ENCODE measurements around the gene OGFR. TPM values are rescaled to one million over a fixed set of nuclear protein-coding genes. Genes with fewer than 3 reads are reported as not detected.

Gene OGFR
- total RNA-seq, 1 experiment from 2014 or later, result 47.3 TPM

GRCh38 chr20:62780696-62781095 is 23.9 kb upstream of the OGFR start:
- ATAC-seq (no peak), DNase-seq (ENCODE audit: low read depth, low spot score) (no peak)
- POLR2A ChIA-PET, result interaction anchor here (0.6 kb wide), 2 partner anchors 37 to 407 kb away, joined by 3 to 8 read pairs; no protein-coding TSS in a partner anchor
- BruUV-seq (replicated peaks), result no TSS peak
- intact Hi-C loops (cut with micrococcal nuclease; ENCODE audit: unreplicated experiment) (no loop called here), in situ Hi-C loops (cut with HindIII; ENCODE audit: low pct_unique_long_range_greater_than_20kb, low sequenced_read_pairs) (no loop called here)
- Histone ChIP-seq H3K4me1 (ENCODE audit: control insufficient read depth, insufficient read depth, low read length) (no peaks in the 10 kb centered on the region; the same call in 1 of the 2 replicates), H3K4me3 (ENCODE audit: low read depth in 2 of 2, low read length in 2 of 2) (no peak overlapping the region), H3K27ac (ENCODE audit: low read length) (no peak overlapping the region), H3K36me3 (ENCODE audit: control insufficient read depth, insufficient read depth, low read length) (no peaks in the 10 kb centered on the region; the same call in 1 of the 2 replicates), H3K9me3 (ENCODE audit: control insufficient read depth, insufficient read depth, low read depth, low read length) (no peaks in the 10 kb centered on the region), H3K27me3 (ENCODE audit: control insufficient read depth, insufficient read depth, low read length) (no peaks in the 10 kb centered on the region)
- no peak for TF ChIP-seq CTCF (IDR thresholded peaks at IDR 0.05)
- no peak for TF ChIP-seq POLR2AphosphoS5 (IDR thresholded peaks at IDR 0.05; ENCODE audit: low read depth, low read length)
- no peak for TF ChIP-seq TCF7L2 (IDR thresholded peaks at IDR 0.05; ENCODE audit: low read depth, low read length)
- TF ChIP-seq REST (IDR thresholded peaks at IDR 0.05; ENCODE audit: insufficient read depth in 1 of 2, low read depth in 2 of 2, low read length in 1 of 2), result no peak
- no peak for TF ChIP-seq SIN3A (IDR thresholded peaks at IDR 0.05; ENCODE audit: borderline replicate concordance, insufficient read depth, low read depth, low read length)
- CTCF ChIA-PET, result no interaction called here

- ATAC-seq (no peak), DNase-seq (ENCODE audit: low read depth, low spot score) (no peak)
- H3K36me3 ChIP-seq (ENCODE audit: control insufficient read depth, insufficient read depth, low read length), result no peaks in the 10 kb centered on the region
- BruUV-seq (replicated peaks), result no TSS peak
- H3K9me3 ChIP-seq (ENCODE audit: control insufficient read depth, insufficient read depth, low read depth, low read length), result no peaks in the 10 kb centered on the region
- H3K27me3 ChIP-seq (ENCODE audit: control insufficient read depth, insufficient read depth, low read length), result no peaks in the 10 kb centered on the region
- TF ChIP-seq CTCF (IDR thresholded peaks at IDR 0.05) (no peak), REST (IDR thresholded peaks at IDR 0.05; ENCODE audit: insufficient read depth in 1 of 2, low read depth in 2 of 2, low read length in 1 of 2) (no peak), POLR2AphosphoS5 (IDR thresholded peaks at IDR 0.05; ENCODE audit: low read depth, low read length) (no peak), TCF7L2 (IDR thresholded peaks at IDR 0.05; ENCODE audit: low read depth, low read length) (no peak), SIN3A (IDR thresholded peaks at IDR 0.05; ENCODE audit: borderline replicate concordance, insufficient read depth, low read depth, low read length) (no peak)
- intact Hi-C loops (cut with micrococcal nuclease; ENCODE audit: unreplicated experiment) (no loop called here), in situ Hi-C loops (cut with HindIII; ENCODE audit: low pct_unique_long_range_greater_than_20kb, low sequenced_read_pairs) (no loop called here)
- ChIA-PET POLR2A (no interaction called here), CTCF (no interaction called here)
- no peak overlapping the region for H3K4me3 ChIP-seq (ENCODE audit: low read depth in 2 of 2, low read length in 2 of 2)
- H3K27ac ChIP-seq (ENCODE audit: low read length), result no peak overlapping the region
- no peaks in the 10 kb centered on the region for H3K4me1 ChIP-seq (ENCODE audit: control insufficient read depth, insufficient read depth, low read length)
These were observed 22.3 kb upstream of the OGFR start for GRCh38 chr20:62782149-62782892.
